Tibial nerve (tissue), 4 donors: ENCODE measurements around the gene TBC1D14. TPM values are rescaled to one million over a fixed set of nuclear protein-coding genes. Genes with fewer than 3 reads are reported as not detected.

Experiments
- DNase-seq, 2 donors: peaks; one replicate each; pipeline ENCODE4 v3.0.0-alpha.2; 2019; ENCODE audit warnings: low spot score in 2 of 2
- H3K27ac ChIP-seq, 4 donors: fragments of 200-600 bp; sonication (generic) in 3 of 4; one replicate each; pipeline ENCODE4 v1.5.1; 2017 to 2019; ENCODE audit warnings: mild to moderate bottlenecking in 1 of 4
- H3K27me3 ChIP-seq, 2 donors: fragments of 200-600 bp; sonication (generic) in 1 of 2; one replicate each; pipeline versions ENCODE4 v1.5.1 to v1.6.0; 2017 to 2019
- H3K36me3 ChIP-seq, 3 donors: fragments of 200-600 bp; sonication (generic); one replicate each; pipeline ENCODE4 v1.5.1; 2018 to 2019
- H3K4me1 ChIP-seq, 4 donors: fragments of 200-600 bp; sonication (generic) in 3 of 4; one replicate each; pipeline ENCODE4 v1.5.1; 2017 to 2019
- H3K4me3 ChIP-seq, 4 donors: fragments of 200-600 bp; sonication (generic) in 3 of 4; one replicate each; pipeline ENCODE4 v1.5.1; 2017 to 2019; ENCODE audit warnings: mild to moderate bottlenecking in 1 of 4, moderate library complexity in 1 of 4
- H3K9me3 ChIP-seq, 4 donors: fragments of 200-600 bp; sonication (generic) in 3 of 4; one replicate each; pipeline ENCODE4 v1.5.1; 2017 to 2019
- CTCF ChIP-seq, 5 experiments: fragments of 200-600 bp in 3 of 5; fragments of 450-650 bp in 2 of 5; sonication (generic) in 3 of 5; IDR thresholded peaks; one replicate each; pipeline ENCODE4 v1.5.1; 2016 to 2019; ENCODE audit warnings: antibody characterized with exemption in 5 of 5, mild to moderate bottlenecking in 3 of 5, moderate library complexity in 2 of 5
- EP300 ChIP-seq, 2 donors: sonication (generic); formaldehyde crosslinking; IDR thresholded peaks; one replicate each; pipeline ENCODE4 v1.6.1; 2017; ENCODE audit warnings: antibody characterized with exemption in 2 of 2, mild to moderate bottlenecking in 1 of 2
- POLR2A ChIP-seq, 2 donors: fragments of 450-650 bp; IDR thresholded peaks; one replicate each; pipeline ENCODE4 v1.6.1; 2017; ENCODE audit warnings: antibody characterized with exemption in 2 of 2, mild to moderate bottlenecking in 2 of 2, moderate library complexity in 2 of 2
- whole genome bisulfite sequencing, 2 donors: methylation state at CpG; one replicate each; pipeline ENCODE4 v1.1.5; 2018; 5-methylcytosine and 5-hydroxymethylcytosine counted together
- total RNA-seq, 4 donors: library from RNA; depleted of rRNA; stranded (reverse); fragments of >200 nt; gene quantifications; one replicate each; pipeline ENCODE4 v1.1.0, GENCODE V29; 2016

TBC1D14 gene
- total RNA-seq, 4 donors from 2014 or later: 46.9 to 65.7 (median 51.3) TPM

GRCh38 chr4:6914448-6914847 lies 4.8 kb downstream of the TBC1D14 start:
- H3K27ac ChIP-seq: peak overlapping the region in 2 of 4 donors; percentile 6 to 14
- WGBS, 2 donors: 69 to 84% methylated on average over 9 of the region's 9 CpGs
- H3K36me3 ChIP-seq: no peaks in the 10 kb centered on the region
- no peaks in the 10 kb centered on the region for H3K27me3 ChIP-seq
- DNase-seq: no peak
- no peak for TF ChIP-seq EP300 (IDR thresholded peaks at IDR 0.05)
- TF ChIP-seq POLR2A (IDR thresholded peaks at IDR 0.05): no peak
- TF ChIP-seq CTCF (IDR thresholded peaks at IDR 0.05): no peak
- H3K9me3 ChIP-seq: no peaks in the 10 kb centered on the region
- peaks cover 0 to 81% (median 30%) of the 10 kb centered on the region in 4 donors for H3K4me1 ChIP-seq
- H3K4me3 ChIP-seq: no peak overlapping the region

DNA sequence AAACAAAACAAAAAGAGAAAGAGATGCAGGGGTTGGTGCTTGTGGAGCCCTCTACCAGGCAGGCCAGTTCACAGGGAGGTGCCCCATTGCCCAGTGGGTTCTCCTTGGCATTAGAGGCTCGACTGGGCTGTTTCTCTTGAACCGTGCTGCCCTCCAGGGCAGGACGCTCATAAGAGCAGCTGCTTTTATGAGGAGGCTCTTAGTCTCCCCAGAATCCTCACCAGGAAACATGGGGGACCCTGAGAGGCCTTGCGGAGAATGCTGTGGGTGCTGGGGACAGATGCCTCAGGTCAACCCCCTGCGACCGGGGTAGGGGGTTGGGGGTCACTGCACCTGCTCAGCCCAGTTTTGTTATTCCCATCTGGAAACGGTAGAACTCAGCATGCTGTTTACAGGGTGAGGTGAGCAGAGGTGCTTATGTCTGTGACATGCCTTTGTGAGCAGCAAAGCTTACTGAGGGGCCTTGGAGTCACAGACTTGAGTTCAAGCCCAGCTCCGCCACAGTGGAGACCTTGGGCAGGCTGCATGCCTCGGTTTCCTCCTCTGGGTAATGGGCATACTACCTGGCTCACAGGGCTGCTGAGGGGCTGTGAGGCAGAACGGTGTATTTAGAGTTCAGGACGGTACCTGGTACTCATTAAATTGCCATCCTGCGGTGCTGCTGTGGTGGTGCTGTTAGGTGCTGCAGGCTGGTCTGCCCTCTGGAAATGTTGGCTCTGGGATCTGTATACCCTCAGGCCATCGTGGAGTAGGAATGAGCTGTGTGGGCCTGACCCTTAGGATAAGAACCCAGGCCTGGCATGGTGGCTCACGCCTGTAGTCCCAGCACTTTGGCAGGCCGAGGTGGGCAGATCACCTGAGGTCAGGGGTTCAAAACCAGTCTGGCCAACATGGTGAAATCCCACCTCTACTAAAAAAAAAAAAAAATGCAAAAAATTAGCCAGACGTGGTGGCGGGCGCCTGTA lies 5.7 kb downstream of the TBC1D14 start:
- H3K4me1 ChIP-seq: peaks cover 0 to 84% (median 32%) of the 10 kb centered on the region in 4 donors
- no peak overlapping the region for H3K4me3 ChIP-seq
- DNase-seq: no peak
- no peaks in the 10 kb centered on the region for H3K9me3 ChIP-seq
- H3K27me3 ChIP-seq: no peaks in the 10 kb centered on the region
- H3K36me3 ChIP-seq: no peaks in the 10 kb centered on the region
- TF ChIP-seq CTCF (IDR thresholded peaks at IDR 0.05) (no peak), POLR2A (IDR thresholded peaks at IDR 0.05) (no peak), EP300 (IDR thresholded peaks at IDR 0.05) (no peak)
- H3K27ac ChIP-seq: peak overlapping the region in 2 of 4 donors; percentile 34 to 58
- WGBS, 2 donors: 89 to 93% methylated on average over 14 to 15 of the region's 18 CpGs

DNA sequence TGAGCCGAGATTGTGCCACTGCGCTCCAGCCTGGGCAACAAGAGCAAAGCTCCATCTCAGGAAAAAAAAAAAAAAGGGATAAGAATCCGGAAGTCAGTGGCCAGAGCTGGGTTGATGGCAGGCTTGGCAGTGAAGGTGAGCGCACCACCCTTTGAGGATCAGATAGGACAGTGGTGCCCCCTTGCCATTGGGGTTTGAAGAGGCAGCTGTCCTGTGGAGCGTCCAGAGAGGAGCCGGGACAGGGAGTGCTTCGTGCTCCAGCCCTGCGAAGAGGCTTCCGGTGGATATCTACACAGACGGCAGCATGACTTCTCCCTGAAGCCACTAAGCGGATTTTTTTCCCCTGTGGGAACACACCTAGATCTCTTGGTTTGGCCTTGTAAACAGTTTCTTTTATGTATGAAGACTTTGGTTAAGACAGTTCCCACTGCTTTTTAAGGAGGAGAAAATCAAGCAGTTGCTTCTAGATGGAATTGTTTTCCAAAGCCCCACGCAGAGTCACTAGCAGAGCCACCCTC lies 6.5 kb downstream of the TBC1D14 start:
- no peak for DNase-seq
- Histone ChIP-seq H3K4me1 (peaks cover 0 to 82% (median 29%) of the 10 kb centered on the region in 4 donors), H3K27ac (peak overlapping the region in 2 of 4 donors; percentile 34 to 81), H3K4me3 (no peak overlapping the region), H3K27me3 (no peaks in the 10 kb centered on the region), H3K36me3 (no peaks in the 10 kb centered on the region), H3K9me3 (no peaks in the 10 kb centered on the region)
- 89% methylated on average over 12 of the region's 12 CpGs for WGBS, 2 donors
- TF ChIP-seq POLR2A (IDR thresholded peaks at IDR 0.05): no peak
- no peak for TF ChIP-seq CTCF (IDR thresholded peaks at IDR 0.05)
- TF ChIP-seq EP300 (IDR thresholded peaks at IDR 0.05): no peak

- Histone ChIP-seq H3K4me3 (no peak overlapping the region), H3K9me3 (no peaks in the 10 kb centered on the region), H3K4me1 (peaks cover 0 to 75% (median 28%) of the 10 kb centered on the region in 4 donors), H3K27ac (peak overlapping the region in 3 of 4 donors; percentile 71 to 81 (median 80)), H3K27me3 (no peaks in the 10 kb centered on the region), H3K36me3 (no peaks in the 10 kb centered on the region)
- WGBS, 2 donors: 66 to 71% methylated on average over 15 of the region's 15 CpGs
- TF ChIP-seq POLR2A (IDR thresholded peaks at IDR 0.05) (no peak), EP300 (IDR thresholded peaks at IDR 0.05) (peak; percentile 8 to 55), CTCF (IDR thresholded peaks at IDR 0.05) (no peak)
- DNase-seq: no peak
These were observed 7.2 kb downstream of the TBC1D14 start for GRCh38 chr4:6916587-6917460.
